HUES64 (cell line): ENCODE results near the gene KHSRP.
"Not testable (repeated sequence)": the region's sequence is repeated elsewhere in the genome, so short reads cannot be mapped to it uniquely, and the experiment has no call there.

Source experiments
- H3K27ac ChIP-seq: 2 replicates; pipeline ENCODE4 v1.7.0; 2013; ENCODE audit warnings: low read depth, low read length, inconsistent platforms
- H3K27me3 ChIP-seq: 2 replicates; pipeline ENCODE4 v1.6.1; 2013; ENCODE audit warnings: mild to moderate bottlenecking, low read length; ENCODE audit not compliant: insufficient read depth
- H3K36me3 ChIP-seq: 2 replicates; pipeline ENCODE4 v1.6.1; 2013; ENCODE audit warnings: mild to moderate bottlenecking, low read length; ENCODE audit not compliant: insufficient read depth
- H3K4me1 ChIP-seq: 2 replicates; pipeline ENCODE4 v1.6.1; 2013; ENCODE audit warnings: mild to moderate bottlenecking, low read length, moderate library complexity; ENCODE audit not compliant: insufficient read depth
- H3K4me3 ChIP-seq: 2 replicates; pipeline ENCODE4 v1.5.1; 2013; ENCODE audit warnings: mild to moderate bottlenecking, low read length, moderate library complexity
- H3K9ac ChIP-seq: 2 replicates; pipeline ENCODE4 v1.6.1; 2013; ENCODE audit warnings: mild to moderate bottlenecking, low read depth, low read length
- H3K9me3 ChIP-seq: 2 replicates; pipeline ENCODE4 v1.6.1; 2013; ENCODE audit warnings: low read depth, low read length; ENCODE audit not compliant: insufficient read depth
- WGBS: fragments of 150-250, 120-280 bp; methylation state at CpG from one replicate; pipeline ENCODE4 v1.1.7; 2013; ENCODE audit warnings: missing lambda C conversion rate; 5-methylcytosine and 5-hydroxymethylcytosine counted together

The KHSRP gene

GRCh38 chr19:6429419-6430221 lies 5.0 kb upstream of the KHSRP start:
- H3K27me3 ChIP-seq: peaks cover 5% of the 10 kb centered on the region
- no peak overlapping the region for H3K27ac ChIP-seq
- peaks cover 5% of the 10 kb centered on the region; the same call in 1 of the 2 replicates for H3K9me3 ChIP-seq
- no peak overlapping the region for H3K4me3 ChIP-seq
- no peak overlapping the region for H3K9ac ChIP-seq
- H3K4me1 ChIP-seq: no peaks in the 10 kb centered on the region
- no peaks in the 10 kb centered on the region for H3K36me3 ChIP-seq
- 64% methylated on average over 20 of the region's 20 CpGs for WGBS

- H3K9me3 ChIP-seq, H3K27me3 ChIP-seq, H3K27ac ChIP-seq, H3K9ac ChIP-seq, H3K4me1 ChIP-seq, H3K4me3 ChIP-seq, H3K36me3 ChIP-seq: not testable (repeated sequence)
- 88% methylated on average over 2 of the region's 2 CpGs for WGBS
Observed at GRCh38 chr19:6428692-6429418, 4.2 kb upstream of the KHSRP start.

DNA sequence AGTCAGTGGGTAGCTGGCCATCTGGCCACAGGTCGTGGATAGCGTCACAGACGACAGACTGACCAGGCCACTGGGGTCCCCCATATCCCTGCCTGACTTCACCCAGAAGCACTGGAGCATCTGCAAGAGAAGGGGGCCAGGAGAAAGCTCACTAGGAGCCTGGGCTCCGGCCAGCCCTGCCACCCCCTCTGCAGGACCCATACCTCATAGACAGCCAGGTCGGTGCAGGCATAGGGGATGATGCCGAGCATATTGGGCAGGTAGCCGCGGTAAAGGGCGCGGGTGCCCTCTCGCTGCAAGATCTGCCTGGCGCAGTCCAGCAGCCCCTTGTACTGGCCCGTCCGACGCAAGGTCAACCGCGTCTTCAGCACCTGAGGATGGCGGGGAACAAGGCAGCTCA lies 2.5 kb upstream of the KHSRP start:
- H3K4me3 ChIP-seq: no peak overlapping the region
- H3K9me3 ChIP-seq: peaks cover 5% of the 10 kb centered on the region; the same call in 1 of the 2 replicates
- peaks cover 8% of the 10 kb centered on the region for H3K36me3 ChIP-seq
- WGBS: 95% methylated on average over 18 of the region's 18 CpGs
- peaks cover 5% of the 10 kb centered on the region for H3K27me3 ChIP-seq
- H3K4me1 ChIP-seq: no peaks in the 10 kb centered on the region
- no peak overlapping the region for H3K9ac ChIP-seq
- no peak overlapping the region for H3K27ac ChIP-seq

DNA sequence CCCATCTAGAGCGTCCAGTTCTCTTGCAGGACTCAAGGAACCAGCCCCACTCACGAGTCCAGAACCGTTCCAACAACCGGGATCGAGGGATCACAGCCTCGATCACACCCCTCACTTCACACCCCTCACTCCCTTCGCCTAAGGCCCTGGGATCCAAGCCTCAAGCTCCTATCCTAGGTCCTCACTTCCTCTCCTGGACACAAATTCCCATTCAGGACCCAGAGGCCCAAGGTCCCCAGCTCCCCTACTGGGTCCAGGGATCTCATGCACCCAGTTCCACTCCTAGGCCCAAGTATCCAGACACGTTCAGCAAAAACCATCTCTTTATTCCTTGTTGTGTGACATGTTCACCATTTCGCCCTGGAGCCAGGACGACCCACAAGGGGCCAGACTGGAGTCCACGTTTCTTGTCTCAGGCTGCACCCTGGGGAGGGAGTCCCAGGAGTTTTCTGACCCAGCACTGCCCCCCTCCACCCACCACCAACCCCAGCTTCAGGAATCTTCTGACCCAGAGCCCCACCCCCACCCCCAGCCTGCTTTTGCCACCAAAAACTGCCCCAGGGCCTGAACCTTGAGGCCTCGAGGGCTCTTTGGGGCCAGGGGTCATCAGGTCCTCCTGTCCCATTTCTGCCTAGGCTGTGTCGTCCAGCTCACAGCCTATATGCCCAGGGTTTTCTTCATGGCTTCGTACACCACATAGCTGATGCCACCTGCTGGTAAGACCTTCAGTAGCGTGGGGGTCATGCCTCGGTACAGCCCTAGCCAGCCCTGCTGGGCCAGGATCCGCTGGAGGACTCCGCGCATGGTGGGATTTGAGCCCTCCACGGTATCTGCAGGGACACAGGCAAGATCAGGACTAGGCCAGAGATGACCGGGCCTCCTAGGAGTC lies 1.4 kb upstream of the KHSRP start:
- Histone ChIP-seq H3K27ac (no peak overlapping the region), H3K4me1 (no peaks in the 10 kb centered on the region), H3K27me3 (peaks cover 5% of the 10 kb centered on the region), H3K4me3 (no peak overlapping the region), H3K9ac (no peak overlapping the region), H3K9me3 (peaks cover 5% of the 10 kb centered on the region; the same call in 1 of the 2 replicates), H3K36me3 (peaks cover 20% of the 10 kb centered on the region)
- WGBS: 92% methylated on average over 21 of the region's 21 CpGs

GRCh38 chr19:6424939-6425731 lies 524 bp upstream of the KHSRP start:
- Histone ChIP-seq H3K27me3 (peaks cover 5% of the 10 kb centered on the region), H3K9ac (no peak overlapping the region), H3K36me3 (peaks cover 28% of the 10 kb centered on the region), H3K4me3 (0 out of 2 replicates have a peak overlapping the region, but pooled peaks have one; percentile 1), H3K4me1 (no peaks in the 10 kb centered on the region), H3K9me3 (peaks cover 5% of the 10 kb centered on the region; the same call in 1 of the 2 replicates), H3K27ac (no peak overlapping the region)
- WGBS: 11% methylated on average over 43 of the region's 43 CpGs

- peak overlapping the region; percentile 69 for H3K9ac ChIP-seq
- H3K4me3 ChIP-seq: peak overlapping the region; percentile 92
- peak overlapping the region; percentile 69 for H3K27ac ChIP-seq
- 2% methylated on average over 20 of the region's 20 CpGs for WGBS
- H3K4me1 ChIP-seq: no peaks in the 10 kb centered on the region
- H3K9me3 ChIP-seq: peaks cover 5% of the 10 kb centered on the region; the same call in 1 of the 2 replicates
- peaks cover 43% of the 10 kb centered on the region for H3K36me3 ChIP-seq
- no peaks in the 10 kb centered on the region for H3K27me3 ChIP-seq
Observed at GRCh38 chr19:6423499-6424194, 964 bp downstream of the KHSRP start.

DNA sequence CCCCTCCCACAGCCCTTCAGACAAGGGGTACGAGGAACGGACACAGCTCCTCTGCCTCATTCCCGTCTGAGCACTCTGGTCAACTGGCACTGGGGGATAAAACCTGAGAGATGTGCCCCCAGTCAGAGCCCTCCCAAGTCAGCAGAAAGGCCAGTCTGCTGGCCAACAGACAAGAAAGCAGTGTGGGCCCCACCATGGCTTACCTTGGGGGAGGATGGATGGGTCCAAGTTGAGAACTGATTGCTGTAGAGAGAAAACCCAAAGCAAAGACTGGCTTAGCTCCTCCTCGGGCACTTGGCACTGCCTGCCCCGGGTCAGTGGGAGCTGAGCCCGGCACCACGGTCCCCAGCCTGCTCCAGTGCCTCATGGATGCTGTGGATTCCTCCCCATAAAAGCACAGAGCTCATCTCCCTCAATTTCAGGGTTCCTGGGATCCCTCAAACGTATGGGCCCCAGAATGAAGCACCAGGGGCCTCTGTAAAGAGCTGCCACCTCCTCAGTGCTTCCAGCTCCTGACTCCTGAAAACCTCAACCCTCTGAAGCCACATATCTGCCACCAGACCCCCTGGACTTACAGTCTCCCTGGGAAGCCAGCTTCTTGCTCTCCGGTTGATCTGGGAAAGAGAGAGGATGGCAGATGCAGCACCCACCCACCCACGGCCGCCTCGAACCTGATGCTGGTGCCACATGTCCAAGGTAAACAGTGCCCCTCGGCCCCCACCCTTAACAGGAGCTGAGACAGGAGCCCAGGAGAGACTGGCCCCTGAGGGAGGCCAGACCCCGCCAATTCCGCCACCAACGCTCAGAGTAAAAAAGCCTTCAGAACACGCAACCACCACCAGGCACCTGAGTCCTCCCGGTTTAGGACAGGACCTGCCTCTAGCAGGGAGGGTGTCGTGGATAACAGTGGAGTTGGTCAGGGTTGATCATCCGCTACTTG lies 3.3 kb downstream of the KHSRP start:
- Histone ChIP-seq H3K27me3 (no peaks in the 10 kb centered on the region), H3K27ac (no peak overlapping the region), H3K4me1 (no peaks in the 10 kb centered on the region), H3K9me3 (peaks cover 5% of the 10 kb centered on the region; the same call in 1 of the 2 replicates), H3K9ac (no peak overlapping the region), H3K36me3 (peaks cover 66% of the 10 kb centered on the region), H3K4me3 (no peak overlapping the region)
- 94% methylated on average over 20 of the region's 20 CpGs for WGBS

- Histone ChIP-seq H3K9me3 (no peaks in the 10 kb centered on the region), H3K36me3 (peaks cover 92% of the 10 kb centered on the region), H3K27me3 (no peaks in the 10 kb centered on the region), H3K27ac (no peak overlapping the region), H3K9ac (no peak overlapping the region), H3K4me3 (no peak overlapping the region), H3K4me1 (no peaks in the 10 kb centered on the region)
- 96% methylated on average over 19 of the region's 19 CpGs for WGBS
Observed at GRCh38 chr19:6418562-6418932, 6.1 kb downstream of the KHSRP start.

DNA sequence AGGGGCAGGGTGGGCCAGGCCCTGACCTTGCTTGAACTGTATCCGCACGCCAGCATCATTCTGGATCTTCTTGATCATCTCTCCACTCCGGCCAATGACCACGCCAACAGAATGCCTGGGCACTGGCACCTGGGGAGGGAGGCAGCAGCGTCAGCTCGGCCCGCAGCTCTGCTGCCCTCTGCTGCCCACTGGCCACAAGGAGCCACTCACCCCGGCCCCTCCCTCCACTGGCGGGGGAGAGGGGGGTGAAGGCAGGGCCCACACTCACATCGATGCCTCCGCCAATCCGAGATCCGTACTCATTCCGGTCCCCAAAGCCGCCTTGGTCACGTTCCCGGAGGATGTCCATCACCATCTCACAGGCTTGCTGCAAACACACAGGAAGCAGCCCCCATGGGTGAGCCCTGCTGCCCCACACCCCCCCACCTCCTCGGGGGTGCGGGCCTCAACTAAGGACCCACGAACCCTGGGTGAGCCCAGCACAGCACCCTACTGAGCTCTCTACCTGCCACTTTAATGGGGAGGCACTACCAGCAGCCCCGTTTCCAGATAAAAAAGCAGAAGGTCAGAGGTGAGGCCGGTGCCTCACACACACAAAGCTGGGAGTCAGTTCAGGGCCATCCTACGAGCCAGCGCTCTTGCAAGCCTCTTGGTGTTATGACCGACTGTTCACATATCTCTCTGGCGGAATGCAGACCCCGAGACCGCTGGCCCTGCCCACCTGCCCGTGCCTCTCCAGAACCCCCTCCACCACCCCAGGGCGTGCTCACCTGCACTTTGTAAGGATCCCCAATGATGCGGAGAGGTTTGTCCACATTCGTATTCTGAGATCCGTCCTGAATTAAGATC lies 6.7 kb downstream of the KHSRP start:
- Histone ChIP-seq H3K9ac (no peak overlapping the region), H3K4me3 (no peak overlapping the region), H3K36me3 (peaks cover 94% of the 10 kb centered on the region), H3K9me3 (no peaks in the 10 kb centered on the region), H3K27ac (no peak overlapping the region), H3K4me1 (no peaks in the 10 kb centered on the region), H3K27me3 (no peaks in the 10 kb centered on the region)
- WGBS: 94% methylated on average over 33 of the region's 33 CpGs
